Testis (tissue), 2 donors: ENCODE measurements around the gene ELMO1.

Source experiments
- CTCF ChIP-seq, 3 experiments: fragments of 450-650 bp in 2 of 3; fragments of 200-600 bp in 1 of 3; sonication (generic) in 1 of 3; IDR thresholded peaks; one replicate each; pipeline ENCODE4 v1.5.1; 2016 to 2019; ENCODE audit warnings: antibody characterized with exemption in 3 of 3, mild to moderate bottlenecking in 2 of 3, moderate library complexity in 1 of 3
- POLR2A ChIP-seq: fragments of 450-650 bp; IDR thresholded peaks from one replicate; pipeline ENCODE4 v1.6.1; 2017; ENCODE audit warnings: antibody characterized with exemption, mild to moderate bottlenecking, moderate library complexity

- TF ChIP-seq CTCF (IDR thresholded peaks at IDR 0.05) (no peak), POLR2A (no peak)
Observed at GRCh38 chr7:36925691-36926090, 523.0 kb downstream of the ELMO1 start.
